ENCODE results near the gene ZFAND3.

The ZFAND3 gene

DNA sequence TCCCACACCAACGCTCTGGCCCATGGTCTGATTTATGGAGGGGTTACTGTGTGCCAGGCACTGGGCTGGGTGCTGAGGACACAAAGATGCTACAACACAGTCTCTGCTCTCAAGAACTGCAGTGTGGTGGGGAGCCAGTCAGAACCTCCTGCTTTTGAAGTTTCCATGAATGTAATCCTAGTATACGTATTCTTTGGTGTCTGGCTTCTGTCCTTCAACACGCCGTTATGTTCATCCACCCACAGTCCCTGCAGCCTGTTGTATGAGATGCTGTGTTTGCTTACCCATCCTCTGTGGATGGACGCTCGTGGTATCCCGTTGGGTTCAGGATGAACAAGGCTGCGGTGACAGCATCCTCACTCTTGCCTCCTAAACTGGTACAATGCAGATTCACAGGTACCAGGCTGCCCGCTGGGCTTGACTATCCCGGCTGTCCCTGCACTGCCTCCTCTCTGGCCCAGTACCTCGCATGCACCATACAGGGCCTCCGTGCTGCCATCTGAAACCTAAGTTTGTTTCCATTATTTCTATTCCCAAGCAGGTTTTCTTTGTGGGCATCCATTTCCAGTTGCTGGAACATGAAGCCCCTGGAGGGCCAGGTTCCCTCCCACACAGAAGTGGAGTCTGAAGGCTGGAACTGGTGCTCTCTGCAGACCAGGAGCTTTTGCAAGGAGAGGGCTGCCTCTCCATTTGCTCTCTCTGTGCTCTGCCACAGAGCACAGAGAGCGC is 364.5 kb downstream of the ZFAND3 start:
- Mint-ChIP-seq H3K4me1 (no peaks in the 10 kb centered on the region), H3K27me3 (no peaks in the 10 kb centered on the region), H3K27ac (no peak overlapping the region), H3K9me3 (no peaks in the 10 kb centered on the region), H3K36me3 (ENCODE audit: low read depth) (peaks cover 2% of the 10 kb centered on the region), H3K4me3 (no peak overlapping the region)
- ATAC-seq (no peak), DNase-seq (no peak)

DNA sequence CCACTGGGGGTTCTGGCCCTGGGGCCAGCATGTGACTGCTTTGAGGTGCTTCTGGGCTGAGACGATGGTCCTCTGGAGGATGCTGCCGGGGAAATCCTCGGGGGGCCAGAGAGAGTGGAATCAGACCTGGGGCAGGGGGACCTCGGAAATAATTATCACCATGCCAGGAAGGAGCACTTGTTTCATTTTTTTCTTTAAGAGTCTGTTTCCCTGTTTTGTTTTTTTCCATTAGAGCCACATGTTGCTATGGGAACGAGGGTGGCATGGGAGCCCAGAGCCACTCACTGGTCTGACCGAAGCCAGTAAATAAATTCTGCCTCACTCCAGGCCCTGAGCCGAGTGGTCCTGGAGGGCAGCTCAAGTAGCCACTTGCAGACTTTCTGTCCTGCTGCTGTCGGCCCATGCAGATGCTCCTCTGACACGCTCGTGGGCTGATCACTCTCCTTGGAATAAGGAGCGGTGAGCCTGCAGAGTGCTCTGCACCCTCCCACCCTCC is 365.1 kb downstream of the ZFAND3 start:
- no peak for DNase-seq
- Mint-ChIP-seq H3K9me3 (no peaks in the 10 kb centered on the region), H3K4me1 (no peaks in the 10 kb centered on the region), H3K36me3 (ENCODE audit: low read depth) (peaks cover 2% of the 10 kb centered on the region), H3K27me3 (no peaks in the 10 kb centered on the region), H3K27ac (no peak overlapping the region), H3K4me3 (no peak overlapping the region)
- ATAC-seq: no peak

DNA sequence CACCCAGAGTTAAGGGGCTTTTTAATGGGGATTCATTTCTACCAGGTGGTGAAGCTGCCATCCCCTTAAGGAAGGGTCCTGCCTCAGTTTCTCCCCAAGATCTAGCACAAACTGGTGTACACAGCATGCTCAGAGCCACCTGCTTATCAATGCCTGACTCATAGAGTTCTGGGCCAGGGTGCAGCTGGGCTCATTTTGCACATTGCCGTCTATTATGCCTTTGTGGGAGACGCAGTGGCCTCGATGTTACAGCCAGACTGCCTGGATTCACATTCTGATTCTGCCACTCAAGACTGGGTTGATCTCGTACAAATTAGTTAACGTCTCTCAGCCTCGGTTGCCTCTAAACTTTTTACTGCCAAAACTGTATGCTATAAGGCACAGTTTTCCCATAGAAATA is 365.7 kb downstream of the ZFAND3 start:
- ATAC-seq (no peak), DNase-seq (no peak)
- H3K36me3 Mint-ChIP-seq (ENCODE audit: low read depth): peaks cover 2% of the 10 kb centered on the region
- no peak overlapping the region for H3K27ac Mint-ChIP-seq
- H3K4me1 Mint-ChIP-seq: no peaks in the 10 kb centered on the region
- no peak overlapping the region for H3K4me3 Mint-ChIP-seq
- H3K27me3 Mint-ChIP-seq: no peaks in the 10 kb centered on the region
- H3K9me3 Mint-ChIP-seq: no peaks in the 10 kb centered on the region

DNA sequence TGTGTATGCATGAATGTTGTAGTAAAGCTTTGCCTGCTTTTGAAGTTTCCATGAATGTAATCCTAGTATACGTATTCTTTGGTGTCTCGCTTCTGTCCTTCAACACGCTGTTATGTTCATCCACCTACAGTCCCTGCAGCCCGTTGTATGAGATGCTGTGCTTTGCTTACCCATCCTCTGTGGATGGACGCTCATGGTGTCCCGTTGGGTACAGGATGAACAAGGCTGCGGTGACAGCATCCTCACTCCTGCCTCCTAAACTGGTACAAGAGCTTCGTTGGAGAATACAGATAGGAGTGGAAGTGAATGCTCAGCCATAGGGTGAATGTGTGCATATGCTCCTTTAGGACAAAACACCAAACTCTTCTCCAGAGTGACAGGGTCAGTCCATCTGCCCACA is 366.2 kb downstream of the ZFAND3 start:
- H3K4me3 Mint-ChIP-seq: no peak overlapping the region
- DNase-seq (no peak), ATAC-seq (no peak)
- no peak overlapping the region for H3K27ac Mint-ChIP-seq
- H3K27me3 Mint-ChIP-seq: no peaks in the 10 kb centered on the region
- no peaks in the 10 kb centered on the region for H3K4me1 Mint-ChIP-seq
- peaks cover 2% of the 10 kb centered on the region for H3K36me3 Mint-ChIP-seq (ENCODE audit: low read depth)
- H3K9me3 Mint-ChIP-seq: no peaks in the 10 kb centered on the region

DNA sequence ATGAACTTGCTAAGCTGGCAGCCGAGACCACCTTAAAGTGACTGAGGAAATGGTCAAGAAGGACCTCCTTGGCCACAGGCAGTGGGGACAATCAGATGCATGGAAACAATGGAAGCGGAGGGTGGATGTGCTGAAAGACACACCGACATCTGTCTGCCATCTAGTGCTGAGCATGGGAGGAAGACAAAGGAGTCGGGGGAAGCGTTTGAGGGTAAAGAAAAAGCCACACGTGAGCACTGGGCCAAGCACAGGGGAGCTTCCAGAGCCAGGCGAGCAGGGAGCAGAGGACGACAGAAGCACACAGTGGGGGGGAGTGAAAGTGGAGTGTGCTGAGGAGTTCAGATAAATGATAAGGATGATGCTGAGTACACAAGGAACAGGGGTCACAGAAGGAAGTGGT is 367.8 kb downstream of the ZFAND3 start:
- DNase-seq: no peak
- H3K36me3 Mint-ChIP-seq (ENCODE audit: low read depth): peaks cover 2% of the 10 kb centered on the region
- no peak for ATAC-seq
- no peaks in the 10 kb centered on the region for H3K27me3 Mint-ChIP-seq
- no peaks in the 10 kb centered on the region for H3K9me3 Mint-ChIP-seq
- H3K4me1 Mint-ChIP-seq: no peaks in the 10 kb centered on the region
- no peak overlapping the region for H3K4me3 Mint-ChIP-seq
- H3K27ac Mint-ChIP-seq: no peak overlapping the region

DNA sequence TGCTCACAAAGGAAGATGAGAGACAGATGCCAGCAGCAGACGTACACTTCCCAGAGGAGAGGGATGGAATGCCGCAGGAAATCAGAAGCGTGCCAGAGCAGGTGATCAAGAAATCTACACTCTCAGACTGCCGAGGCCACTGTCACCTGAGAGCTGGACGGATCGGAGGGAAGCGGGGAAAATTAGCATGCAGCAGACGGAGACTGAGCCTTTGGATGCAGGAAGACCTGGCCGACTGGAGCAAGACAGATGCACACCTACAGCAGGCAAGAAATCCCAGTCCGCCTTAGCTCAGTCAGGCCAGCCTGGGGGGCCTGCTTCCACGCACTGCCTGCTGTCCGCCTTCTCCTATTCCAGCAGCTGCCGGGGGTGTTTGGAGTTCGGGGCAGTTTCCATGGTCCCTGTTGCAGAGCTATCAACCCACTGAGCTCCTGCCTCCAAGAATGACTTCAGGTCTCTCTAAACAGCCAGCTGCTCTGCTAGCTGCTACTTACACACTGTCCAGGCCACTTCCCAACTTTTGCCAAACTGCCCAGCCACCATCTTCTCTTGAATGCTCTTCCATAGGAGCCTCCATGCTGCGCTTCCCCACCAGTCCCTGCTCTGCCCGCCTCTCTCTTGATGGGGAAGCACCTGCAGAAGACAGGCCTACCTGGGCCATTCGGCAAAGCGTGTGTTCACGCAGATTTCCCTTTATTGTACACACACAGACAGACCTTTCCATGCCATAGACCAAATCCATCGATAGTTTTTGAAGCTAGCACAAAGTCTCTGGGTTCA is 368.5 kb downstream of the ZFAND3 start:
- Mint-ChIP-seq H3K4me1 (no peaks in the 10 kb centered on the region), H3K36me3 (ENCODE audit: low read depth) (peaks cover 2% of the 10 kb centered on the region), H3K9me3 (no peaks in the 10 kb centered on the region), H3K27me3 (no peaks in the 10 kb centered on the region), H3K27ac (no peak overlapping the region), H3K4me3 (no peak overlapping the region)
- DNase-seq (no peak), ATAC-seq (no peak)

DNA sequence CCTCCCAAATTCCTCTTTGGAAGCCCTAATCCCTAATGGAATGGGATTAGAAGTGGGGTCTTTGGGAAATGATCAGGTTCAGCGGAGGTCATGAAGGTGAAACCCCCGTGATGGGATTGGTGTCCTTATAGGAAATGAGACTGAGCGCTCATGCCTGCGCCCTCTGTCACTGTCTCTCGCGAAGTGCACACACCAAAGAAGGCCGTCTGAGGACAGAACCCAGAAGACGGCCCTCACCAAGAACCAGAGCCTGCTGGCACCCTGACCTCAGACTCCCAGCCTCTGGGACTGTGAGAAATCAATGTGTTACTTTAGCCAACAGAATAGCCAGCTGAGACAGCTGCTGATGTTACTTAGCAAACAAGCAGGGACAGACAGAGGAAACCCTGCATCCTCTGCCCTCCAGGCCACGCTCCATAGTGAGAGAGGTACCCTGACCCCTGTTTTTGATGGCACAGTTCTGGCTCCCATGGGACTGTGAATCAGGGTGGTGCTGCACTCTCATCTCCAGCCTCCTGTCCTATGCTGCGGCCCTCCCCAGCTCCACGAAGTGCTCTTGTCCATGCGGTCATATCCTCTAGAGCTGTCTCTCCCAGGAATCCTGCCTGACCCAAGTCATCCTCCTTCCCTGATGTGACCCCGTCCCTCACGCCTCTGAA is 369.3 kb downstream of the ZFAND3 start:
- no peak overlapping the region for H3K4me3 Mint-ChIP-seq
- H3K36me3 Mint-ChIP-seq (ENCODE audit: low read depth): peaks cover 2% of the 10 kb centered on the region
- H3K27ac Mint-ChIP-seq: no peak overlapping the region
- no peaks in the 10 kb centered on the region for H3K9me3 Mint-ChIP-seq
- no peaks in the 10 kb centered on the region for H3K27me3 Mint-ChIP-seq
- no peaks in the 10 kb centered on the region for H3K4me1 Mint-ChIP-seq
- no peak for DNase-seq
- ATAC-seq: no peak

DNA sequence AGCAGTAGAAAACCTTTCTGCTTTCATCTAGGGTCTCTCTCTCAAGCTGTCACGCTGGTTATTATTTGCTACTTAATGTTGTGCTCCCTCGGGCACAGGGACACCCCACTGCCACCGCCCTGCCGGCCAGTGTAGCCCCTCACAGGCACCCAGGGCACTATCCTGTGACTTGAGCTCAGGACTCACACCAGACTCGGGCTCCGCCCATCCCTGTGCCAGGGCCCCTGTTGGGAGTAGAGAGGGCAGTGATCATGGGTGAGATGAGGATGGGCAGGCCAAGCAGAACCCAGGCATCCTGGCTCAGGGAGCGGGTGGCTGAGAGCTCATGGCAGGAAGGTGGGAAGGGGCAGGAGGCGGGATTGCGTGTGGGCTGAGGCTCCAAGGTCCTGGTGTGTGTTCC is 371.9 kb downstream of the ZFAND3 start:
- no peak for ATAC-seq
- H3K27ac Mint-ChIP-seq: no peak overlapping the region
- H3K9me3 Mint-ChIP-seq: no peaks in the 10 kb centered on the region
- H3K4me3 Mint-ChIP-seq: no peak overlapping the region
- DNase-seq: no peak
- H3K36me3 Mint-ChIP-seq (ENCODE audit: low read depth): peaks cover 2% of the 10 kb centered on the region
- no peaks in the 10 kb centered on the region for H3K4me1 Mint-ChIP-seq
- no peaks in the 10 kb centered on the region for H3K27me3 Mint-ChIP-seq

DNA sequence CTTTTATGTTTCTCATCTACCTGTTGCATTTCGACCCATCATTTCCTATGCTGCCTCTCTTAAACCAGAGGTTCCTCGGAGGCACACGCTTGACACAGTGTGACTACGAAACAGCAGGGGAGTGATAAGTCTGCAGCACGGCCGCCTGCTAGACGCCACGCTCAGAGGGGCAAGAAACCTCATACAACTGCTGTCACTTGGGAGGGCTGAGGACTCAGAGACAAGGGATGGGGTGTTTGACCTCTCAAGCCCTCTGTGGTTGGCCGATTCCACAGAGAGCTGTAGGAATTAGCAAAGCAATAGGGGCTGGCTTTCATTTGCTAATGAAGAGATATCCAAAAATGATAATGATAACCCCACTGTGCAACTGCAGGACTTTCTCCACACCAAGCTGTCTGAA is 372.5 kb downstream of the ZFAND3 start:
- H3K4me1 Mint-ChIP-seq: no peaks in the 10 kb centered on the region
- H3K36me3 Mint-ChIP-seq (ENCODE audit: low read depth): peaks cover 2% of the 10 kb centered on the region
- H3K27ac Mint-ChIP-seq: no peak overlapping the region
- no peak for ATAC-seq
- H3K9me3 Mint-ChIP-seq: no peaks in the 10 kb centered on the region
- H3K27me3 Mint-ChIP-seq: no peaks in the 10 kb centered on the region
- no peak for DNase-seq
- no peak overlapping the region for H3K4me3 Mint-ChIP-seq

DNA sequence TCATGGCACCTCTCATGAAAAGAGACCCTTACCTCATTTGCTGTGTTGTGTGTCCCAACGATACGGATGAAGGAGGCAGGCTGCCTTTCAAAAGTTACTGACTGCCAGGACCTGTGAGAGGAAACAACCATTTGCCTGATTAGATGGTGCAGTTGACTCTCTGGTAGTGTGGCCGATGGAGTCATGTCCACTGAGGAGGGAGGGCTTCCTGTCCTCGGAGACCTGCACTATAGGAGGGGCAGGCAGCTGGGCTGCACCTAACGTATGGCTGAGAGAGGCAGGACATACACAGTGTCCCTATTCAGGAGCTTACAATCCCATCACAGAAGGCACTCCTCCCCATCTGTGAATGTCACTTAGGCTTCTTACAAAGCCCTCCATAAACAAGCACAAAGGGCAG is 373.0 kb downstream of the ZFAND3 start:
- DNase-seq: no peak
- Mint-ChIP-seq H3K36me3 (ENCODE audit: low read depth) (peaks cover 2% of the 10 kb centered on the region), H3K4me3 (no peak overlapping the region), H3K9me3 (no peaks in the 10 kb centered on the region), H3K4me1 (no peaks in the 10 kb centered on the region), H3K27ac (no peak overlapping the region), H3K27me3 (no peaks in the 10 kb centered on the region)
- no peak for ATAC-seq

DNA sequence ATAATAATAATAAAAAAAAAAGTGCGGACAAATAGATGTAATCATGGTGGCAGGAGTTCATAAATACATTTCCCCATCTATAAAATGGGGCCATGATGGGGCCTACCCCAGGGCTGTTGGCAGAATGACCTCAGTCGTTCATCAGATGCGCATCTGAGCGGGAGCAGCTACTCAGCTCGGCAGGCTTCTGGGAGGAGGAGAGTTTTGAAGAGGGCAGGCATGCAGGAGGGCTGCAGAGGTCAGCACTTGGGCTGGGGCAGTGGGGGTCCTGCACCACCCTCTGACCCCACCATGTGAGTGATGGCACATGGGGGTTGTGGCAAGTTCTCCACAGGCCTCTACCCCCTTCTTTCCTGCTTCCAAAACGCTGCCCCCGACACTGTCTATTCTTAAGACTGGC is 373.5 kb downstream of the ZFAND3 start:
- Mint-ChIP-seq H3K4me1 (no peaks in the 10 kb centered on the region), H3K27me3 (no peaks in the 10 kb centered on the region), H3K4me3 (no peak overlapping the region), H3K9me3 (no peaks in the 10 kb centered on the region), H3K36me3 (ENCODE audit: low read depth) (no peaks in the 10 kb centered on the region), H3K27ac (no peak overlapping the region)
- DNase-seq: no peak
- ATAC-seq: no peak

DNA sequence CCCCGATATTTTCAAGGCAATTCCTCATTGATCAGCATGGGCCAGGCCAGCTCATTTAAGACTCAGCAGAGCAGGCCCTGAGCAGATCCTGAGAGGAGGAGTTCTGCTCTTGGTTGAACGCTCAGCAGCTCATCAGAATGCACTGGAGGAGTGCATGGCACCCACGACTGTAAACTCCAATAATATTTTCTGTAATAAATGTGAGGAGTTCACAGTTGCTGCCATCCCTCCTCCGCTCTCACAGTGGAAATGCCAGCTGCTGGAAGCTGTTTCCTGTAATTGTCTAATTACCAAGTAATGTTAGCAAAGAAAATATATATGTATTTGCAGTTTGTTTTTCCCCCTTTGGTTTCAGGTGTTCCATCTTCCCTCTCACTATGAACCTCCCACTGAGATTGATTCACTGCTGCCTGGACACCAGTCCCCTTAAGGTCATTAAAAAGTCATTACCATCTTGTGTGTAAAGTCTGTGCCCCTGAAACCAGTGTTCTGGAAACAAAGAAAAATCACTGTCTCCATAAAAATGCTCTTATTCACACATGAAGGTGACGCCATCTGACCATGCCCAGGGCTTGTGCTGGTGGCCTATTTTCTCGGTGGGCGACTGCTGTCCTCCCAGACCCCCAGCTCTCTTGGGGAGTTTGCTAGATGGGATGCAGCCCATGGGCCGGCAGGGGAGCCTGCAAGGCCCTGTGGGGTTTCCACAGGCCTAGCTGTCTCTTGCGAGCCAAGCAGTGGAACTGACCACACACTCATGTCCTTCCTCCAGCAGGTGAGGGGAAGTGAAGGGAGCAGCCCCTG is 374.2 kb downstream of the ZFAND3 start:
- ATAC-seq (no peak), DNase-seq (no peak)
- Mint-ChIP-seq H3K4me3 (no peak overlapping the region), H3K36me3 (ENCODE audit: low read depth) (no peaks in the 10 kb centered on the region), H3K27me3 (no peaks in the 10 kb centered on the region), H3K9me3 (no peaks in the 10 kb centered on the region), H3K27ac (no peak overlapping the region), H3K4me1 (no peaks in the 10 kb centered on the region)

DNA sequence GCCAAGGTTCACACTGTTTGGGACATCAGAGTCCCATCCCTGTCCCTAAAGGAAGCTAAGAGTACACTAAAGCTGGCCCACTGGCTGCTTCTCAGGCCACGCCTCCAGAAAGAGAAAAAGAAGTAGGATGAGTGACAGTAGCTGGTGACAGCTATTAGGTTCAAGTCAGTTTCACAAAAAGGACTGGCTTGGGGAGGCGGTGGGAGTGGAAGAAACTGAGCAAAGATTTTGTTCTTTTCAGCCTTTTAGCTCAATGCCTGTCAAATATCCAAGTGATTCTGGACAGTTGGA is 374.7 kb downstream of the ZFAND3 start:
- Mint-ChIP-seq H3K4me1 (no peaks in the 10 kb centered on the region), H3K9me3 (no peaks in the 10 kb centered on the region), H3K27ac (no peak overlapping the region)

DNA sequence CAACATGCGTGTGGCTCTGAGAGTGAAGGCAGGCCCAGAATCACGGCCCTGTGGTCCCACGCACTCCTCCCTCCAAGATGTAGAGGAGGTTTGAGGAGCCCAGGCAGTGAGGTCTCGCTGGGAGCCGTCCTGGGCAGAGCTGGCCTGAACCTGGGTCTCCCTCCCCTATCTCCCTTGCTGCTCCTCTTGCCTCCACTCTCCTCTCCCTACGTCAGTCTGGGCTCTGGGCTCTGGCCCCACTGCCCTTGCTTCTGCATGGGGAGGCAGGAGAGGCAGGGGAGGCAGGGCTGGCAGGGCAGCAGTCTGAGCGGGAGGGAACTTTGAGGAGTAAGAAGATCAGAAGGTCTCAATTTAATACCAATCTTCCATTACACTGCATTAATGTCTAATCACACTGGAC is 375.1 kb downstream of the ZFAND3 start:
- DNase-seq: no peak
- no peaks in the 10 kb centered on the region for H3K27me3 Mint-ChIP-seq
- H3K27ac Mint-ChIP-seq: no peak overlapping the region
- no peaks in the 10 kb centered on the region for H3K9me3 Mint-ChIP-seq
- no peaks in the 10 kb centered on the region for H3K4me1 Mint-ChIP-seq
- no peaks in the 10 kb centered on the region for H3K36me3 Mint-ChIP-seq (ENCODE audit: low read depth)
- no peak overlapping the region for H3K4me3 Mint-ChIP-seq
- ATAC-seq: no peak

More for the DNA sequence above, 374.7 kb downstream of the ZFAND3 start:
- H3K27me3 Mint-ChIP-seq: no peaks in the 10 kb centered on the region
- no peak for ATAC-seq
- no peaks in the 10 kb centered on the region for H3K36me3 Mint-ChIP-seq (ENCODE audit: low read depth)
- no peak for DNase-seq
- H3K4me3 Mint-ChIP-seq: no peak overlapping the region

Measured in activated naive CD8-positive, alpha-beta T cell treated with anti-CD3 and anti-CD28 coated beads, Interleukin-2, amount 50 U/mL, for 24 hours (primary cell).